ENCODE results near the gene XKR7. TPM values are rescaled to one million over a fixed set of nuclear protein-coding genes. Genes with fewer than 3 reads are reported as not detected.
A peak's percentile ranks its signal among the peaks of the same experiment; 100 is the strongest.
"Not testable (repeated sequence)": the region's sequence is repeated elsewhere in the genome, so short reads cannot be mapped to it uniquely, and the experiment has no call there.

The XKR7 gene
- total RNA-seq, result under 0.01 TPM
- 0.02 TPM for polyA plus RNA-seq
- long read RNA-seq, donor 1, result 0 reads
- long read RNA-seq, donor 2, result 0 reads
- long read RNA-seq, donor 3, result 0 reads
- long read RNA-seq, donor 4, result 0 reads
- long read RNA-seq, donor 5, result 0 reads
- long read RNA-seq, donor 6, result 0 reads
- long read RNA-seq, donor 7, result 0 reads
- long read RNA-seq, donor 8, result 0 reads
- long read RNA-seq, donor 9, result 0 reads
- long read RNA-seq, donor 10, result 0 reads

DNA sequence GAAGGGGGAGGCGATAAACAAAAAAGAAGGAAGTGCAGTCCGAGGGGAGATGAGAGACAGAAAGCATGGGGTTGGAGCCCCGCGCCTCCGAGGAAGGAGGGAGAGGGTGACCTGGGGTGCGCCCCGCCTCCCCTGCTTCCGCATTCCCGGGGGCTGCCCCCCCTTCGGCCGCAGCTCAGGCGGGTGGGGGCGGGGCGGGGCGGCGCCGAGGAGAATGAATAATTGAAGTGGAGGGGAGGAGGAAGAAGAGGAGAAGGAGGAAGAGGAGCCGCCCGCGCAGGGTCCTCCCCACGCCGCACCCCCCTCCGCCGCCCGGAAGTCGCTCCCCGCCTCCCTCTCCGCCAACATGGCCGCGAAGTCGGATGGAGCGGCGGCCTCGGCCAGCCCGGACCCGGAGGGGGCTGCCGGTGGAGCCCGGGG is at the start of gene XKR7:
XKR7 (plus strand) TSS at position 322 of the 420 bp plus-strand sequence; CDS start at position 347, 25 bp downstream.
- H3K4me1 ChIP-seq (ENCODE audit: control insufficient read depth in 2 of 2, insufficient read depth in 2 of 2, low read length in 2 of 2), result no peaks in the 10 kb centered on the region
- H3K4me3 ChIP-seq (ENCODE audit: low read length in 2 of 2), result peak within 1 kb of the TSS in 1 of 2 donors; percentile 51
- peaks cover 16 to 49% of the 10 kb centered on the region in 2 donors for H3K27me3 ChIP-seq (ENCODE audit: control insufficient read depth in 2 of 2, insufficient read depth in 1 of 2, low read length in 1 of 2)
- no peaks in the 10 kb centered on the region for H3K36me3 ChIP-seq (ENCODE audit: control insufficient read depth in 2 of 2, insufficient read depth in 2 of 2, low read length in 1 of 2)
- no peak within 1 kb of the TSS for H3K27ac ChIP-seq (ENCODE audit: low read depth in 1 of 2, low read length in 1 of 2)
- WGBS, result under 1% methylated on average over 37 of the region's 38 CpGs
- H3K9me3 ChIP-seq (ENCODE audit: control insufficient read depth in 2 of 2, insufficient read depth in 1 of 2, low read length in 1 of 2), result no peaks in the 10 kb centered on the region
- peak in 5 of 9 donors; percentile 4 to 43 (median 19) for DNase-seq (ENCODE audit: low read depth in 6 of 9, low spot score in 9 of 9)

DNA sequence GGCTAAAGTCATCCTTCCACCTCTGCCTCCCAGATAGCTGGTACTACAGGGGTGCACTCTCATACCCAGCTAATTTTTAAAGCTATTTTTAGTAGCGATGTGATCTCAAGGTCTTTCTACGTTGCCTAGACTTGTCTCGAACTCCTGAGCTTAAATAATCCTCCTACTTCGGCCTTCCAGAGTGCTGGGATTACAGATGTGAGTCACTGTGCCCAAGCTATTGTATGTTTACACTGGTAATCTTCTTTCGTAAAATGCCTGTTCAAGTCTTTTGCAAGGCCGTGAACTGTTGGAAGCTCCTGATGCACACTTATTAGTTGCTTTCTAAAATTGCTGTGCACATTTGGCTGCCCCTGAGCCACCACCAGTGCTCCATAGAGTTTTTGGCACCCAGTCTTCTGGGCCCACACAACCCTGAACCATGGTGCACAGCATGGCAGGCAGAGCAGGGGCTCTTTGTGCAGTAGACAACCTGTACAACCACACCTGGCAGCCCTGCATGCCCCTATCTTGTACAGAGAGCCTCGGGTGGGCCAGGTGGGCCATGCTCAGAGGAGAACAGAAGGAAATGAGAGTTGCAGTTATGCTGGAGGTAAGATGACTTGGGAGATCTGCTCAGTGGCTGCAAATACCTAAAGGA is 49.4 kb upstream of the XKR7 start:
- no peaks in the 10 kb centered on the region for H3K4me1 ChIP-seq (ENCODE audit: control insufficient read depth in 2 of 2, insufficient read depth in 2 of 2, low read length in 2 of 2)
- H3K4me3 ChIP-seq (ENCODE audit: low read length in 2 of 2), result no peak overlapping the region
- no peak for DNase-seq (ENCODE audit: low read depth in 6 of 9, low spot score in 9 of 9)
- WGBS, result 96% methylated on average over 7 of the region's 7 CpGs
- H3K36me3 ChIP-seq (ENCODE audit: control insufficient read depth in 2 of 2, insufficient read depth in 2 of 2, low read length in 1 of 2), result no peaks in the 10 kb centered on the region
- H3K27ac ChIP-seq (ENCODE audit: low read depth in 1 of 2, low read length in 1 of 2), result no peak overlapping the region
- H3K27me3 ChIP-seq (ENCODE audit: control insufficient read depth in 2 of 2, insufficient read depth in 1 of 2, low read length in 1 of 2), result no peaks in the 10 kb centered on the region
- H3K9me3 ChIP-seq (ENCODE audit: control insufficient read depth in 2 of 2, insufficient read depth in 1 of 2, low read length in 1 of 2), result no peaks in the 10 kb centered on the region

GRCh38 chr20:31919410-31920155 is 48.4 kb upstream of the XKR7 start:
- no peaks in the 10 kb centered on the region for H3K36me3 ChIP-seq (ENCODE audit: control insufficient read depth in 2 of 2, insufficient read depth in 2 of 2, low read length in 1 of 2)
- H3K27ac ChIP-seq (ENCODE audit: low read depth in 1 of 2, low read length in 1 of 2), result no peak overlapping the region
- DNase-seq (ENCODE audit: low read depth in 6 of 9, low spot score in 9 of 9), result no peak
- H3K9me3 ChIP-seq (ENCODE audit: control insufficient read depth in 2 of 2, insufficient read depth in 1 of 2, low read length in 1 of 2), result no peaks in the 10 kb centered on the region
- 69% methylated on average over 6 of the region's 6 CpGs for WGBS
- no peaks in the 10 kb centered on the region for H3K27me3 ChIP-seq (ENCODE audit: control insufficient read depth in 2 of 2, insufficient read depth in 1 of 2, low read length in 1 of 2)
- H3K4me3 ChIP-seq (ENCODE audit: low read length in 2 of 2), result no peak overlapping the region
- H3K4me1 ChIP-seq (ENCODE audit: control insufficient read depth in 2 of 2, insufficient read depth in 2 of 2, low read length in 2 of 2), result no peaks in the 10 kb centered on the region

DNA sequence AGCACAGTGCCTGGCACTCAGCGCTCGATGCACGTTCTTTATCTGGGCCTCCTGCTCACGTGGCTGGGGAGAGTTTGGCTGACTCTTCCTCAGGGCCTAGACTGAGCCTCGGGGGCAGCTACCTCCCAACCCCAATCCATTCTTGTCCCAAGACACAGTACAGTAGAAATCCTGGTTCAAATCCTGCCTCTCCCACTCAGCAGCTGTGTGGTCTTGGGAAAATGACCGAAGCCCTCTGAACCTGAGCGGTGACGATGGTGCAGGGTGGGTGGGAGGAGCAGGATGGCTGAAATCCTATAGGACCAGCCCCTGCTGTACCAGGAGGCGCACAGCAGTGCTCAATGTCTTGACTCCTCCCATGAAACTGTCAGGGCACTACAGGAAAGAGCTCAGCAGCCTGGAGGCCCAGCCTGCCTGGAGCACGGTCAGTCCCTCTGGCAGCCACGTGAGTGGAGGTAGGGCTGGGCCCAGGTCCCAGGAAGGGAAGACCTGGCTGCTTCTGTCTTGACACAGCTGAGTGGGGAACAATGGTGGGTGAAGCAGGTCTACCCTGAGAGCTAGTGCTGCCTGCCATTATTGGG is 47.6 kb upstream of the XKR7 start:
- WGBS, result 91% methylated on average over 11 of the region's 11 CpGs
- Histone ChIP-seq H3K27ac (ENCODE audit: low read depth in 1 of 2, low read length in 1 of 2) (no peak overlapping the region), H3K27me3 (ENCODE audit: control insufficient read depth in 2 of 2, insufficient read depth in 1 of 2, low read length in 1 of 2) (no peaks in the 10 kb centered on the region), H3K36me3 (ENCODE audit: control insufficient read depth in 2 of 2, insufficient read depth in 2 of 2, low read length in 1 of 2) (no peaks in the 10 kb centered on the region), H3K4me3 (ENCODE audit: low read length in 2 of 2) (no peak overlapping the region), H3K4me1 (ENCODE audit: control insufficient read depth in 2 of 2, insufficient read depth in 2 of 2, low read length in 2 of 2) (no peaks in the 10 kb centered on the region), H3K9me3 (ENCODE audit: control insufficient read depth in 2 of 2, insufficient read depth in 1 of 2, low read length in 1 of 2) (no peaks in the 10 kb centered on the region)
- DNase-seq (ENCODE audit: low read depth in 6 of 9, low spot score in 9 of 9), result no peak

DNA sequence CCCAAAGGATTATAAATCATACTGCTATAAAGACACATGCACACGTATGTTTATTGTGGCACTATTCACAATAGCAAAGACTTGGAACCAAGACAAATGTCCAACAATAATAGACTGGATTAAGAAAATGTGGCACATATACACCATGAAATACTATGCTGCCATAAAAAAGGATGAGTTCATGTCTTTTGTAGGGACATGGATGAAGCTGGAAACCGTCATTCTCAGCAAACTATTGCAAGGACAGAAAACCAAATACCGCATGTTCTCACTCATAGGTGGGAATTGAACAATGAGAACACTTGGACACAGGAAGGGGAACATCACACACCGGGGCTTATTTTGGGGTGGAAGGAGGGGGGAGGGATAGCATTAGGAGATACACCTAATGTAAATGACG is 46.5 kb upstream of the XKR7 start:
- 98% methylated on average over 5 of the region's 5 CpGs for WGBS

GRCh38 chr20:31922181-31922580 is 45.8 kb upstream of the XKR7 start:
- Histone ChIP-seq H3K27me3 (ENCODE audit: control insufficient read depth in 2 of 2, insufficient read depth in 1 of 2, low read length in 1 of 2) (no peaks in the 10 kb centered on the region), H3K36me3 (ENCODE audit: control insufficient read depth in 2 of 2, insufficient read depth in 2 of 2, low read length in 1 of 2) (no peaks in the 10 kb centered on the region), H3K4me1 (ENCODE audit: control insufficient read depth in 2 of 2, insufficient read depth in 2 of 2, low read length in 2 of 2) (no peaks in the 10 kb centered on the region), H3K27ac (ENCODE audit: low read depth in 1 of 2, low read length in 1 of 2) (no peak overlapping the region), H3K4me3 (ENCODE audit: low read length in 2 of 2) (no peak overlapping the region), H3K9me3 (ENCODE audit: control insufficient read depth in 2 of 2, insufficient read depth in 1 of 2, low read length in 1 of 2) (no peaks in the 10 kb centered on the region)
- WGBS, result 92% methylated on average over 4 of the region's 4 CpGs
- DNase-seq (ENCODE audit: low read depth in 6 of 9, low spot score in 9 of 9), result no peak

More for the DNA sequence above, 46.5 kb upstream of the XKR7 start:
- not testable (repeated sequence) for H3K27me3 ChIP-seq (ENCODE audit: control insufficient read depth in 2 of 2, insufficient read depth in 1 of 2, low read length in 1 of 2); H3K4me3 ChIP-seq (ENCODE audit: low read length in 2 of 2); DNase-seq (ENCODE audit: low read depth in 6 of 9, low spot score in 9 of 9); H3K4me1 ChIP-seq (ENCODE audit: control insufficient read depth in 2 of 2, insufficient read depth in 2 of 2, low read length in 2 of 2); H3K9me3 ChIP-seq (ENCODE audit: control insufficient read depth in 2 of 2, insufficient read depth in 1 of 2, low read length in 1 of 2); H3K36me3 ChIP-seq (ENCODE audit: control insufficient read depth in 2 of 2, insufficient read depth in 2 of 2, low read length in 1 of 2); H3K27ac ChIP-seq (ENCODE audit: low read depth in 1 of 2, low read length in 1 of 2)

- H3K4me1 ChIP-seq (ENCODE audit: control insufficient read depth in 2 of 2, insufficient read depth in 2 of 2, low read length in 2 of 2), result no peaks in the 10 kb centered on the region
- WGBS, result 95% methylated on average over 4 of the region's 4 CpGs
- H3K9me3 ChIP-seq (ENCODE audit: control insufficient read depth in 2 of 2, insufficient read depth in 1 of 2, low read length in 1 of 2), result no peaks in the 10 kb centered on the region
- H3K27me3 ChIP-seq (ENCODE audit: control insufficient read depth in 2 of 2, insufficient read depth in 1 of 2, low read length in 1 of 2), result no peaks in the 10 kb centered on the region
- DNase-seq (ENCODE audit: low read depth in 6 of 9, low spot score in 9 of 9), result no peak
- H3K36me3 ChIP-seq (ENCODE audit: control insufficient read depth in 2 of 2, insufficient read depth in 2 of 2, low read length in 1 of 2), result no peaks in the 10 kb centered on the region
- H3K27ac ChIP-seq (ENCODE audit: low read depth in 1 of 2, low read length in 1 of 2), result no peak overlapping the region
- H3K4me3 ChIP-seq (ENCODE audit: low read length in 2 of 2), result no peak overlapping the region
Measured at GRCh38 chr20:31922588-31922987, 45.4 kb upstream of the XKR7 start.

GRCh38 chr20:31923388-31924331 is 44.3 kb upstream of the XKR7 start:
- Histone ChIP-seq H3K9me3 (ENCODE audit: control insufficient read depth in 2 of 2, insufficient read depth in 1 of 2, low read length in 1 of 2) (no peaks in the 10 kb centered on the region), H3K4me3 (ENCODE audit: low read length in 2 of 2) (no peak overlapping the region), H3K4me1 (ENCODE audit: control insufficient read depth in 2 of 2, insufficient read depth in 2 of 2, low read length in 2 of 2) (no peaks in the 10 kb centered on the region), H3K36me3 (ENCODE audit: control insufficient read depth in 2 of 2, insufficient read depth in 2 of 2, low read length in 1 of 2) (no peaks in the 10 kb centered on the region), H3K27me3 (ENCODE audit: control insufficient read depth in 2 of 2, insufficient read depth in 1 of 2, low read length in 1 of 2) (no peaks in the 10 kb centered on the region), H3K27ac (ENCODE audit: low read depth in 1 of 2, low read length in 1 of 2) (no peak overlapping the region)
- WGBS, result 78% methylated on average over 13 of the region's 13 CpGs
- DNase-seq (ENCODE audit: low read depth in 6 of 9, low spot score in 9 of 9), result peak in 1 of 9 donors; percentile 1

Measured in thymus (tissue), 14 donors.